PC-3 (cell line): ENCODE measurements around the gene PNLIPRP2. TPM values are rescaled to one million over a fixed set of nuclear protein-coding genes. Genes with fewer than 3 reads are reported as not detected.

Source experiments
- ATAC-seq: fragments of 200-7000 bp; cut with Tn5 transposase; 2 replicates; pipeline ENCODE4 v1.9.1; 2020; ENCODE audit warnings: mild to moderate bottlenecking, moderate library complexity
- BruUV-seq: library from RNA; stranded (reverse); fragments of 400-500 nt; replicated peaks from 2 replicates; lab custom pipeline; 2021; lab: Mats Ljungman, UMichigan
- CTCF ChIA-PET: fragments of 300-600 bp; sonication (Branson Sonifier 250); formaldehyde crosslinking; loops from one replicate; lab custom pipeline; 2022; ENCODE audit warnings: antibody characterized with exemption; lab: Charles Lee
- POLR2A ChIA-PET: fragments of 300-600 bp; sonication (Branson Sonifier 250); formaldehyde crosslinking; loops from one replicate; lab custom pipeline; 2022; ENCODE audit warnings: antibody characterized with exemption; ENCODE audit not compliant: unreplicated experiment; lab: Charles Lee
- DNase-seq: peaks from one replicate; pipeline ENCODE4 v3.0.0-alpha.2; 2015
- H2AFZ ChIP-seq: fragments of 300-600 bp; sonication (generic); 2 replicates; pipeline ENCODE4 v1.6.0; 2016; ENCODE audit warnings: antibody characterized with exemption, low read length
- H3F3A ChIP-seq: fragments of 300-600 bp; sonication (generic); one replicate; pipeline ENCODE4 v1.6.0; 2017; ENCODE audit warnings: antibody characterized with exemption, low read length, control low read depth, mild to moderate bottlenecking; ENCODE audit not compliant: unreplicated experiment
- H3K27ac ChIP-seq: fragments of 300-600 bp; sonication (generic); 2 replicates; pipeline ENCODE4 v1.5.1; 2016; ENCODE audit warnings: mild to moderate bottlenecking, low read length
- H3K27me3 ChIP-seq: fragments of 300-600 bp; sonication (generic); 2 replicates; pipeline ENCODE4 v1.6.1; 2016; ENCODE audit warnings: low read length, mixed read lengths
- H3K36me3 ChIP-seq: fragments of 300-600 bp; sonication (generic); 2 replicates; pipeline ENCODE4 v1.6.1; 2016; ENCODE audit warnings: low read depth, mixed run types, low read length, mixed read lengths
- H3K4me1 ChIP-seq: fragments of 300-600 bp; sonication (generic); 2 replicates; pipeline ENCODE4 v1.5.1; 2016; ENCODE audit warnings: low read length; ENCODE audit not compliant: insufficient read depth
- H3K4me2 ChIP-seq: fragments of 300-600 bp; sonication (generic); 2 replicates; pipeline ENCODE4 v1.6.0; 2016; ENCODE audit warnings: low read length
- H3K4me3 ChIP-seq: fragments of 300-600 bp; sonication (generic); 2 replicates; pipeline ENCODE4 v1.5.1; 2016; ENCODE audit warnings: mild to moderate bottlenecking, low read length, mixed read lengths
- H3K79me2 ChIP-seq: fragments of 300-600 bp; sonication (generic); 2 replicates; pipeline ENCODE4 v1.6.1; 2017; ENCODE audit warnings: low read length, mixed read lengths
- H3K9ac ChIP-seq: fragments of 300-600 bp; sonication (generic); 2 replicates; pipeline ENCODE4 v1.6.0; 2016; ENCODE audit warnings: mild to moderate bottlenecking, low read length
- H3K9me2 ChIP-seq: fragments of 300-600 bp; sonication (generic); replicated peaks from 2 replicates; pipeline ENCODE4 v1.6.1; 2016; ENCODE audit warnings: mixed run types, low read length, mixed read lengths
- H3K9me3 ChIP-seq: fragments of 300-600 bp; sonication (generic); 2 replicates; pipeline ENCODE4 v1.6.1; 2016; ENCODE audit warnings: low read length, mixed read lengths
- H4K20me1 ChIP-seq: fragments of 300-600 bp; sonication (generic); 2 replicates; pipeline ENCODE4 v1.6.1; 2016; ENCODE audit warnings: low read length, mixed read lengths
- EZH2 ChIP-seq: fragments of 300-600 bp; sonication (generic); IDR thresholded peaks from one replicate; pipeline ENCODE4 v1.6.1; 2017; ENCODE audit warnings: antibody characterized with exemption, mild to moderate bottlenecking, low read length; ENCODE audit not compliant: unreplicated experiment
- EZH2phosphoT487 ChIP-seq: fragments of 300-600 bp; sonication (generic); IDR thresholded peaks from 2 replicates; pipeline ENCODE4 v1.6.1; 2018; ENCODE audit warnings: mild to moderate bottlenecking, antibody characterized with exemption, low read length, borderline replicate concordance
- intact Hi-C: fragments of 100-400 bp; cut with micrococcal nuclease; formaldehyde crosslinking; loops from 2 replicates; pipeline ENCODE4 v1.9.0; 2023
- total RNA-seq: library from RNA; depleted of rRNA; stranded (reverse); fragments of >200 nt; gene quantifications from 2 replicates; pipeline ENCODE4 v1.2.3, GENCODE V29; 2014
- TF ChIP-seq, protein P1 (sequence below): fragments of 300-600 bp; sonication (generic); conservative IDR thresholded peaks from 2 replicates; pipeline ENCODE4 v1.5.1; 2017; ENCODE audit warnings: antibody characterized with exemption, low read depth, mild to moderate bottlenecking, low read length

Gene PNLIPRP2
- total RNA-seq, 1 experiment from 2014 or later, result not detected

- H3K79me2 ChIP-seq, result no peaks in the 10 kb centered on the region
- intact Hi-C loops, result no loop called here
Measured at GRCh38 chr10:116615199-116615776, 5.5 kb upstream of the PNLIPRP2 start.

GRCh38 chr10:116621476-116621875, 723 bp downstream of the PNLIPRP2 start:
- Histone ChIP-seq H3K27me3 (peaks cover 20% of the 10 kb centered on the region), H3K9ac (no peak overlapping the region), H3K4me3 (no peak overlapping the region), H3K27ac (no peak overlapping the region), H3K36me3 (no peaks in the 10 kb centered on the region), H3F3A (no peaks in the 10 kb centered on the region), H3K4me1 (no peaks in the 10 kb centered on the region), H3K9me3 (no peaks in the 10 kb centered on the region), H3K9me2 (no peaks in the 10 kb centered on the region), H4K20me1 (no peaks in the 10 kb centered on the region), H3K4me2 (no peak overlapping the region), H3K79me2 (no peaks in the 10 kb centered on the region), H2AFZ (no peak overlapping the region)
- BruUV-seq, result no TSS peak
- intact Hi-C loops, result no loop called here
- ChIA-PET CTCF (no interaction called here), POLR2A (no interaction called here)
- no peak for ATAC-seq
- TF ChIP-seq EZH2phosphoT487, result no peak
- TF ChIP-seq, protein P1, sequence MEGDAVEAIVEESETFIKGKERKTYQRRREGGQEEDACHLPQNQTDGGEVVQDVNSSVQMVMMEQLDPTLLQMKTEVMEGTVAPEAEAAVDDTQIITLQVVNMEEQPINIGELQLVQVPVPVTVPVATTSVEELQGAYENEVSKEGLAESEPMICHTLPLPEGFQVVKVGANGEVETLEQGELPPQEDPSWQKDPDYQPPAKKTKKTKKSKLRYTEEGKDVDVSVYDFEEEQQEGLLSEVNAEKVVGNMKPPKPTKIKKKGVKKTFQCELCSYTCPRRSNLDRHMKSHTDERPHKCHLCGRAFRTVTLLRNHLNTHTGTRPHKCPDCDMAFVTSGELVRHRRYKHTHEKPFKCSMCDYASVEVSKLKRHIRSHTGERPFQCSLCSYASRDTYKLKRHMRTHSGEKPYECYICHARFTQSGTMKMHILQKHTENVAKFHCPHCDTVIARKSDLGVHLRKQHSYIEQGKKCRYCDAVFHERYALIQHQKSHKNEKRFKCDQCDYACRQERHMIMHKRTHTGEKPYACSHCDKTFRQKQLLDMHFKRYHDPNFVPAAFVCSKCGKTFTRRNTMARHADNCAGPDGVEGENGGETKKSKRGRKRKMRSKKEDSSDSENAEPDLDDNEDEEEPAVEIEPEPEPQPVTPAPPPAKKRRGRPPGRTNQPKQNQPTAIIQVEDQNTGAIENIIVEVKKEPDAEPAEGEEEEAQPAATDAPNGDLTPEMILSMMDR, result no peak
- DNase-seq, result no peak

More at GRCh38 chr10:116615199-116615776, 5.5 kb upstream of the PNLIPRP2 start:
- Histone ChIP-seq H3K9ac (no peak overlapping the region), H3K27me3 (no peaks in the 10 kb centered on the region; the same call in 1 of the 2 replicates), H4K20me1 (no peaks in the 10 kb centered on the region), H3K9me3 (no peaks in the 10 kb centered on the region), H3F3A (no peaks in the 10 kb centered on the region), H2AFZ (no peak overlapping the region), H3K4me1 (no peaks in the 10 kb centered on the region), H3K4me3 (no peak overlapping the region), H3K27ac (no peak overlapping the region), H3K9me2 (no peaks in the 10 kb centered on the region), H3K36me3 (no peaks in the 10 kb centered on the region), H3K4me2 (no peak overlapping the region)
- BruUV-seq, result no TSS peak
- TF ChIP-seq EZH2, result no peak
- TF ChIP-seq, protein P1, result no peak
- POLR2A ChIA-PET, result no interaction called here
- ATAC-seq, result no peak
- CTCF ChIA-PET, result no interaction called here
- DNase-seq, result no peak

DNA sequence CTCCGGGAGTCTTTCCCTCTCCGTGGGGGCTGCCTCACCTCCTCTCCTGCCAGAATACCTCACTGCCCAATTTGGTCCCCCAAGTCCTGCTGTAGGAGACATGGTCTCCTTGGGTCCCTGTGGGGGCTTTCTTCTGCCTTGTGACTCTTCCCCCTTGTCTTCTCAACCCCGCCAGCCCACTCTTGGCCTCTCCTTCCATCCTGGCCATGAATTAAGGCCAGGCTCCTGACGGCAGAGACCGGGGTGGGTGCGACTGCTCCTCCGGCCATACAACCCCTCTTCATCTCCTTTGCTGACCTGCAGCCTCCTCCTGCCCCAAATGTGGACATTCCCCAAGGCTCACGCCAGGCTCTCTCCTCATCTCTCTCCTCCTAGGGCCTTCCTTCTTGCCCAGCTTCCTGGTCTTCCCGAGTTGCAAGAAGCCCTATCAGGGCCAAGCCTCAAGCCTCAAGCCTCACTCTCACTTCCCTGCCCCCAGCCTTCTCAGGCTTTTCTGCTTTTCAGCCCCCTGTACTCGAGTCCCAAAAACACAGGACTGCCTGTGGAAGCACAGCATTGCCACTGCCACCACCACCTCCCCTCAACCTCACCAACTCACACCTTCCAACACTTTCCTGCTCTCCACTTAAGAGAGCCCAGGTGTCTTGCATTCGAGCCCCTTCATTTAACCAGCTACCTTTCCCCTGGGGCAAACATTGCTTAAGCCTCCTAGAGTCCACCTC, 1.3 kb downstream of the PNLIPRP2 start:
- BruUV-seq, result no TSS peak

More for the DNA sequence above, 1.3 kb downstream of the PNLIPRP2 start:
- no peaks in the 10 kb centered on the region for H4K20me1 ChIP-seq
- no peak overlapping the region for H2AFZ ChIP-seq
- no peaks in the 10 kb centered on the region for H3K9me3 ChIP-seq
- CTCF ChIA-PET, result no interaction called here
- H3K36me3 ChIP-seq, result no peaks in the 10 kb centered on the region
- no peak overlapping the region for H3K4me2 ChIP-seq
- ATAC-seq, result no peak
- H3K9me2 ChIP-seq, result no peaks in the 10 kb centered on the region
- no peak for DNase-seq
- peaks cover 22% of the 10 kb centered on the region for H3K27me3 ChIP-seq
- no peak overlapping the region for H3K4me3 ChIP-seq
- H3K27ac ChIP-seq, result no peak overlapping the region
- H3K4me1 ChIP-seq, result no peaks in the 10 kb centered on the region
- no peak for TF ChIP-seq EZH2
- no peak for TF ChIP-seq EZH2phosphoT487
- TF ChIP-seq, protein P1, result no peak
- no peaks in the 10 kb centered on the region for H3F3A ChIP-seq
- POLR2A ChIA-PET, result no interaction called here
- intact Hi-C loops, result no loop called here
- no peak overlapping the region for H3K9ac ChIP-seq
- no peaks in the 10 kb centered on the region for H3K79me2 ChIP-seq
